Measurements from ENCODE around the gene PYGO1. TPM values are rescaled to one million over a fixed set of nuclear protein-coding genes. Genes with fewer than 3 reads are reported as not detected.

Gene PYGO1
- total RNA-seq, 2 donors from 2014 or later: 2.0 to 2.5 TPM

- no peaks in the 10 kb centered on the region for H3K36me3 Mint-ChIP-seq (ENCODE audit: low read depth)
- H3K9ac ChIP-seq (ENCODE audit: extremely low read depth, low read length, poor library complexity, severe bottlenecking): no peak overlapping the region
Measured at GRCh38 chr15:55532944-55533343, 55.2 kb downstream of the PYGO1 start.

GRCh38 chr15:55530861-55531313 is 57.3 kb downstream of the PYGO1 start:
- DNase-seq: no peak
- Histone ChIP-seq H3K9ac (ENCODE audit: extremely low read depth, low read length, poor library complexity, severe bottlenecking) (no peak overlapping the region), H3K4me3 (ENCODE audit: low read length) (no peak overlapping the region), H3K9me3 (ENCODE audit: control insufficient read depth, low read length) (no peaks in the 10 kb centered on the region), H3K36me3 (ENCODE audit: control insufficient read depth, insufficient read depth, low read length) (no peaks in the 10 kb centered on the region), H3K27ac (ENCODE audit: low read depth, low read length) (no peak overlapping the region), H3K4me1 (ENCODE audit: control insufficient read depth, insufficient read depth, low read length) (peaks cover 5% of the 10 kb centered on the region), H3K27me3 (ENCODE audit: control insufficient read depth, insufficient read depth, low read length, poor library complexity, severe bottlenecking) (no peaks in the 10 kb centered on the region)
- H3K4me1 Mint-ChIP-seq: peaks cover 29% of the 10 kb centered on the region
- no peak for TF ChIP-seq CTCF (conservative IDR thresholded peaks at IDR 0.05)
- H3K9me3 Mint-ChIP-seq: peaks cover 1% of the 10 kb centered on the region
- H3K36me3 Mint-ChIP-seq (ENCODE audit: low read depth): no peaks in the 10 kb centered on the region
- peak overlapping the region; percentile 13 for H3K4me3 Mint-ChIP-seq
- H3K27me3 Mint-ChIP-seq (ENCODE audit: insufficient read depth): peaks cover 15% of the 10 kb centered on the region
- WGBS, 2 experiments (ENCODE audit: insufficient coverage in 1 of 2, insufficient read length in 1 of 2): 89 to 96% methylated on average over 4 of the region's 4 CpGs
- peak overlapping the region; percentile 72 for H3K27ac Mint-ChIP-seq

More at GRCh38 chr15:55532944-55533343, 55.2 kb downstream of the PYGO1 start:
- H3K27me3 Mint-ChIP-seq (ENCODE audit: insufficient read depth): peaks cover 8% of the 10 kb centered on the region
- H3K27me3 ChIP-seq (ENCODE audit: control insufficient read depth, insufficient read depth, low read length, poor library complexity, severe bottlenecking): no peaks in the 10 kb centered on the region
- H3K36me3 ChIP-seq (ENCODE audit: control insufficient read depth, insufficient read depth, low read length): no peaks in the 10 kb centered on the region
- H3K4me3 ChIP-seq (ENCODE audit: low read length): no peak overlapping the region
- H3K27ac Mint-ChIP-seq: no peak overlapping the region
- H3K4me3 Mint-ChIP-seq: no peak overlapping the region
- no peaks in the 10 kb centered on the region for H3K9me3 ChIP-seq (ENCODE audit: control insufficient read depth, low read length)
- no peak for DNase-seq
- peaks cover 5% of the 10 kb centered on the region for H3K4me1 ChIP-seq (ENCODE audit: control insufficient read depth, insufficient read depth, low read length)
- H3K9me3 Mint-ChIP-seq: no peaks in the 10 kb centered on the region
- no peak for TF ChIP-seq CTCF (conservative IDR thresholded peaks at IDR 0.05)
- H3K4me1 Mint-ChIP-seq: peaks cover 28% of the 10 kb centered on the region
- H3K27ac ChIP-seq (ENCODE audit: low read depth, low read length): no peak overlapping the region

GRCh38 chr15:55528812-55529211 is 59.3 kb downstream of the PYGO1 start:
- Mint-ChIP-seq H3K36me3 (ENCODE audit: low read depth) (no peaks in the 10 kb centered on the region), H3K9me3 (peaks cover 1% of the 10 kb centered on the region), H3K27me3 (ENCODE audit: insufficient read depth) (peaks cover 19% of the 10 kb centered on the region), H3K4me1 (peaks cover 29% of the 10 kb centered on the region), H3K4me3 (no peak overlapping the region), H3K27ac (no peak overlapping the region)
- H3K9me3 ChIP-seq (ENCODE audit: control insufficient read depth, low read length): peaks cover 4% of the 10 kb centered on the region
- H3K36me3 ChIP-seq (ENCODE audit: control insufficient read depth, insufficient read depth, low read length): no peaks in the 10 kb centered on the region
- H3K9ac ChIP-seq (ENCODE audit: extremely low read depth, low read length, poor library complexity, severe bottlenecking): no peak overlapping the region
- H3K27me3 ChIP-seq (ENCODE audit: control insufficient read depth, insufficient read depth, low read length, poor library complexity, severe bottlenecking): no peaks in the 10 kb centered on the region
- TF ChIP-seq CTCF (conservative IDR thresholded peaks at IDR 0.05): no peak
- H3K4me1 ChIP-seq (ENCODE audit: control insufficient read depth, insufficient read depth, low read length): peaks cover 5% of the 10 kb centered on the region
- H3K4me3 ChIP-seq (ENCODE audit: low read length): no peak overlapping the region
- no peak overlapping the region for H3K27ac ChIP-seq (ENCODE audit: low read depth, low read length)
- no peak for DNase-seq
- WGBS, 2 experiments (ENCODE audit: insufficient coverage in 1 of 2, insufficient read length in 1 of 2): 73 to 97% methylated on average over 3 to 4 of the region's 4 CpGs

Measured in endodermal cell (in vitro differentiated cells).